ENCODE data around the gene EDN1.
A peak's percentile ranks its signal among the peaks of the same experiment; 100 is the strongest.

The EDN1 gene

GRCh38 chr6:12270551-12271230 lies 19.5 kb upstream of the EDN1 start:
- DNase-seq, result no peak
- no peak for ATAC-seq

- ATAC-seq (no peak), DNase-seq (no peak)
Measured at GRCh38 chr6:12271594-12271993, 18.6 kb upstream of the EDN1 start.

GRCh38 chr6:12271997-12272396 lies 18.2 kb upstream of the EDN1 start:
- DNase-seq, result no peak
- no peak for ATAC-seq

DNA sequence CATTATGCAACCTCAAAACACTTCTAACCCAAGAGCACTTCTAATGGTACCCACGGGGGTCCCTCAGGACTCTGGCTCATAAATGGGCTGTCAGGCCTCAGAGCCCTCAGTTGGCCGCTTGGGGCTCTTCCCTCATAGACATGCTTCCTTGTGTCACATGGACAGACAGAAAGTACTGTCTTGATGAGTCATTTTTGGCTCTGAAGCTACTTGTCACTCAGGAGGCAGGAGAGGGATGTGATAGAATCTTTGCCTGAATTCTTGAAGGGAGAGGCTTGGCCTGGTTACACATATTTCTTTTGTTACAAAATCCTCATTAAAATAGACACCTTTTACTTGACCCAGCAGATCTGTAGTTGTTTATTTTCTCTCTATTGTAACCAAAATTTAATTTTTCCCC lies 15.1 kb upstream of the EDN1 start:
- no peak for ATAC-seq

GRCh38 chr6:12276930-12277315 lies 13.2 kb upstream of the EDN1 start:
- no peak for ATAC-seq
- DNase-seq, result no peak

More for the DNA sequence above, 15.1 kb upstream of the EDN1 start:
- no peak for DNase-seq

- no peak for DNase-seq
- ATAC-seq, result no peak
Measured at GRCh38 chr6:12277386-12277785, 12.8 kb upstream of the EDN1 start.

DNA sequence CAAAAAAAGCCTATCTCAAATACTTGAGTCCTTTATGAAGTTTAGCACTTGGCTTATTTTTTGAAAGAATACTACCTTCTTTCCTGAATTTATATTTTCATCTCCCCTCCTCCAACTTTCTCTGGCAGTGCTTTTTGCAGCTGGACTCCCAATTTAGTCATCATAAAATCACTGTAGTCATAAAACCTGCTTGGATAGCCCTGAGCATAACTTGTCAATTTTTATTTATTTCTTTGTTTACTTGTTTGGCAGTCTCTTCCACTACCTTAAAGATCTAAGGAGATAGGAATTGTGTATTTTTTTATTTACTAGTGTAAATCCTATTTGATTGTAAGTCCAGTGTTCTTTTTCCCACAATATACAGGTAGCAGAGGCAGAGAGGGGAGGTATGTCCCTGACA lies 11.2 kb upstream of the EDN1 start:
- DNase-seq, result no peak
- no peak for ATAC-seq

DNA sequence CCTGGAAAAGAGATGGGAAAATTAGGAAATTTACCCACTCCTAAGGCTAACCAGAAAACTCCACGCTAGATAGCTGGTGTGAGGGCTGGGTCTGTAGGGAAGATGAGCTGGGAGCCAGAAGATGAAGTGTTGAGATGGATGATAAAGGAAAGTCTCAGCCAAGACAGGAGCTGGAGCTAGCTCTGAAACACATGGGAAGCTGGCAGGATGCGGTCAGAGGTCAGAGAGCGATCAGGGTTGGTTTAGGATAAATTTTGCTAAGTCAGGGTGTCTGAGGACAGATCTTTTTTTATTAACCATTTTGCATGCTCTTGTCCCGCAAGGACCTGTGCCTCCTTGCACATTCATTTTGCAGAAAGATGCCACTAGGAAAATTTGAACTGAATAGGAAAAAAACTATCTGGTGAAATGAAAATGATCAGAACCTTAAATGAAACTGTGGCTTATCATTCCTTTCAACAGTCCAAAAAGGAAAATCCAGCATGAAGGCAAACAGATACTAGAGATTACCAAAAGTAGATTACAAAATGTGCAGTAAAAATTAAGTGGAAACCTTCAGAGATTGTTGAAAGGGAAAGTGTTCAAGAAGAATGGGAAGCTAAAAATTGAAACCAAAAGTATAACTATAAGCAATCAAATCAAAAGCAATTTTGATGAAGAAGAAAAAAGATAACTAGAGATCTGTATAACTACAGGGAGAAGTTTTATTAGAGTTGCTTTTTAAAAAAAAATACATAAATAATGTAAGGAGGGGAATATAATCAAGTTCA lies 10.7 kb upstream of the EDN1 start:
- DNase-seq (no peak), ATAC-seq (no peak)

GRCh38 chr6:12280458-12280857 lies 9.7 kb upstream of the EDN1 start:
- DNase-seq, result no peak
- ATAC-seq, result no peak

- ATAC-seq, result no peak
Measured at GRCh38 chr6:12280902-12281301, 9.3 kb upstream of the EDN1 start.

GRCh38 chr6:12283904-12284303 lies 6.3 kb upstream of the EDN1 start:
- DNase-seq, result no peak
- no peak for ATAC-seq

More at GRCh38 chr6:12280902-12281301, 9.3 kb upstream of the EDN1 start:
- DNase-seq, result no peak

GRCh38 chr6:12286373-12287110 lies 3.6 kb upstream of the EDN1 start:
- no peak for ATAC-seq
- no peak for DNase-seq

- DNase-seq (no peak), ATAC-seq (no peak)
Measured at GRCh38 chr6:12288211-12288618, 1.9 kb upstream of the EDN1 start.

DNA sequence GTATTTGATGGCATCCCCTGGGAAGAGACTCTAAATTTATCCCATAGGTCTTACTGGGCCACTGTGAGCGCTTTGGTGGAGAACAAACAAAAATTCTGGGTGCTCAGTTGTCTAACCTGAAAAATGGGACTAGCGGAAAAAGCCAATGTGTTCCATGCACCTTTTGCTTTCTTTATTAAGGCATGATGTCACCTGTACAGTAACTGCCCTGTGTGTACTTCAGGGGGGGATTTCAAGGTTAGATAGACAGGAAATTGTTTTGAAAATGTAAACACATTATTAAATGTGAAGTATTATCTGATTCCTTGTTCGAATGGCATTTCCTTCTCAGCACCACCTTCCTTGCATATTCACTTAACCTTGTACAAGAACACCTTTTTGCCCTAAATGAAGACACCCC lies 1.2 kb upstream of the EDN1 start:
- ATAC-seq, result no peak
- DNase-seq, result no peak

DNA sequence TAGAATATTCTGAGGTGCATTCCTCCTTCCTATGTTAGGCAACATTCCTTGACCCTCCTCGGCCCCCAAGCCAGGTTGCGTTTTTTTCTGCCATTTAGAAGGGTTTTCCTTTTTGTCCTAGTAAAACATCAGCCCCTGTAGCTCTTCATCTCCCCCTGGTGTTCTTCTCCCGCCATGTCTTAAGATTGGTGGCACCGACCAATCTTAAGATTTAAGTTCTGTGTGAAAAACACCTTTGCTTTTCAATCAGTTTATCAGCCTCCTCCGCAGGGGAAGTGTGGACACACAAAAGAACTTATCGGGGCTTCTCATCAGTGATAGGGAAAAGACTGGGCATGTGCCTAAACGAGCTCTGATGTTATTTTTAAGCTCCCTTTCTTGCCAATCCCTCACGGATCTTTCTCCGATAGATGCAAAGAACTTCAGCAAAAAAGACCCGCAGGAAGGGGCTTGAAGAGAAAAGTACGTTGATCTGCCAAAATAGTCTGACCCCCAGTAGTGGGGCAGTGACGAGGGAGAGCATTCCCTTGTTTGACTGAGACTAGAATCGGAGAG lies 719 bp upstream of the EDN1 start:
- DNase-seq (peak; percentile 69), ATAC-seq (peak; percentile 60)

- DNase-seq (no peak), ATAC-seq (no peak)
Measured at GRCh38 chr6:12291071-12291838, 1.1 kb downstream of the EDN1 start.

- ATAC-seq, result no peak
- no peak for DNase-seq
Measured at GRCh38 chr6:12291839-12292604, 1.9 kb downstream of the EDN1 start.

- ATAC-seq (no peak), DNase-seq (no peak)
Measured at GRCh38 chr6:12293235-12293930, 3.2 kb downstream of the EDN1 start.

DNA sequence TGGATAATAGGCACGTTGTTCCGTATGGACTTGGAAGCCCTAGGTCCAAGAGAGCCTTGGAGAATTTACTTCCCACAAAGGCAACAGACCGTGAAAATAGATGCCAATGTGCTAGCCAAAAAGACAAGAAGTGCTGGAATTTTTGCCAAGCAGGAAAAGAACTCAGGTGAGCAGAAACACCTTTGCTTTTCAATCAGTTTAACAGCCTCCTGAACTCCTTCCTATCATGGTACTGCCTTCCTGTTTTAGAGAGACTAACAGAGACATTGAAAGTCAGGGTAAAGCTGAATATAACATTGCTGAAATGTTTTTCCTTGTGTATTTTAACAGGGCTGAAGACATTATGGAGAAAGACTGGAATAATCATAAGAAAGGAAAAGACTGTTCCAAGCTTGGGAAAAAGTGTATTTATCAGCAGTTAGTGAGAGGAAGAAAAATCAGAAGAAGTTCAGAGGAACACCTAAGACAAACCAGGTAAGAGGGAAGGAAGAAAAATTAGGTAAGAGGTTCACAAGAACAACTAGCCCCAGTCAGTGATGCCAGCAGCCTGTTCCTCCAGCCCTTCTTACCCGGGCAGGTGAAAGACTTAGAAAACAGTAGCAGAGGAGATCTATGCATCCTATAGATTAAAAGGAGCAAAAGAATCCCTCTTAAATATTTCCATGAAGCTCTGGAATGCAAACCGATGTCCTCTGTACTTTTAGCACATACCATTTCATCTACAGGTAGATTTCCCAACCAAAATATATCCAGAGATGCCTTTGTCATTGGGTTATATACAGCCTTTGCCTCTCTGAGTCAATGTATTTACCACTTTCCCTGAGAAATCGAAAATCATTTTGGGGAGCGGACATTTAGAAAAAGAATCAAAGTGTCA lies 4.0 kb downstream of the EDN1 start:
- no peak for DNase-seq

More for the DNA sequence above, 4.0 kb downstream of the EDN1 start:
- ATAC-seq, result no peak

All from stimulated activated naive CD8-positive, alpha-beta T cell treated with anti-CD3 and anti-CD28 coated beads, Interleukin-15, Interleukin-2, amounts not matched to agents 100 U/mL and 50 U/mL, for 24 hours (primary cell).